HG02981 (cell line): ENCODE results near the gene SLFN12L.
"Not testable (repeated sequence)": the region's sequence is repeated elsewhere in the genome, so short reads cannot be mapped to it uniquely, and the experiment has no call there.

ENCODE experiments used
- ATAC-seq: cut with Tn5 transposase; IDR thresholded peaks from one replicate; pipeline ENCODE4 v1.9.1; 2021; ENCODE audit warnings: mild to moderate bottlenecking, moderate library complexity; ENCODE audit not compliant: unreplicated experiment

SLFN12L gene

GRCh38 chr17:35537601-35538141 is at the start of gene SLFN12L:
TSS of gene SLFN12L (minus strand) at chr17:35537678. CDS start at chr17:35522364, 15,314 bp downstream.
- ATAC-seq, result no peak

GRCh38 chr17:35586569-35587073 is 49.1 kb upstream of the SLFN12L start:
- ATAC-seq, result peak; percentile 5

GRCh38 chr17:35584061-35584460 is 46.6 kb upstream of the SLFN12L start:
- ATAC-seq, result no peak

- no peak for ATAC-seq
Measured at GRCh38 chr17:35578929-35579432, 41.5 kb upstream of the SLFN12L start.

GRCh38 chr17:35578197-35578928 is 40.9 kb upstream of the SLFN12L start, which contains the start of gene PEX12:
TSS of gene PEX12 (minus strand) at chr17:35578571. CDS start at chr17:35578021, 550 bp downstream.
- peak; percentile 75 for ATAC-seq

- ATAC-seq, result no peak
Measured at GRCh38 chr17:35577830-35578196, 40.3 kb upstream of the SLFN12L start.

- no peak for ATAC-seq
Measured at GRCh38 chr17:35575759-35576158, 38.3 kb upstream of the SLFN12L start.

- ATAC-seq, result no peak
Measured at GRCh38 chr17:35569405-35569804, 31.9 kb upstream of the SLFN12L start.

GRCh38 chr17:35568561-35568960 is 31.1 kb upstream of the SLFN12L start:
- no peak for ATAC-seq

- no peak for ATAC-seq
Measured at GRCh38 chr17:35566968-35567367, 29.5 kb upstream of the SLFN12L start.

GRCh38 chr17:35563181-35563580 is 25.7 kb upstream of the SLFN12L start:
- ATAC-seq, result not testable (repeated sequence)

GRCh38 chr17:35560703-35561102 is 23.2 kb upstream of the SLFN12L start, which contains the start of gene SLFN14:
TSS of gene SLFN14 (minus strand) at chr17:35560819. CDS start at chr17:35558062, 2,757 bp downstream.
- ATAC-seq, result no peak

GRCh38 chr17:35559495-35560210 is 22.2 kb upstream of the SLFN12L start:
- ATAC-seq, result no peak

- no peak for ATAC-seq
Measured at GRCh38 chr17:35557353-35557752, 19.9 kb upstream of the SLFN12L start.

- ATAC-seq, result no peak
Measured at GRCh38 chr17:35555691-35556090, 18.2 kb upstream of the SLFN12L start.

- ATAC-seq, result no peak
Measured at GRCh38 chr17:35554668-35555067, 17.2 kb upstream of the SLFN12L start.

- no peak for ATAC-seq
Measured at GRCh38 chr17:35553310-35553709, 15.8 kb upstream of the SLFN12L start.

- ATAC-seq, result no peak
Measured at GRCh38 chr17:35548978-35549377, 11.5 kb upstream of the SLFN12L start.

- no peak for ATAC-seq
Measured at GRCh38 chr17:35548208-35548810, 10.8 kb upstream of the SLFN12L start.

GRCh38 chr17:35546487-35546886 is 9.0 kb upstream of the SLFN12L start:
- ATAC-seq, result no peak

- ATAC-seq, result no peak
Measured at GRCh38 chr17:35545150-35545549, 7.7 kb upstream of the SLFN12L start.
